ENCODE data around the gene DCHS1. TPM values are rescaled to one million over a fixed set of nuclear protein-coding genes. Genes with fewer than 3 reads are reported as not detected.

DCHS1 gene
- total RNA-seq, 3 donors from 2014 or later (not counting 1 experiment from before 2014, with no cell fraction given) = 0.49 to 1.0 (median 0.83) TPM

- no peak overlapping the region for H3K4me3 ChIP-seq (ENCODE audit: low read length)
- Mint-ChIP-seq H3K36me3 (peaks cover 25% of the 10 kb centered on the region), H3K4me1 (no peaks in the 10 kb centered on the region), H3K27me3 (ENCODE audit: low read depth in 2 of 2) (no peaks in the 10 kb centered on the region), H3K27ac (no peak overlapping the region), H3K4me3 (no peak overlapping the region), H3K9me3 (peaks cover 5 to 9% of the 10 kb centered on the region in 2 donors)
- 96% methylated on average over 11 of the region's 11 CpGs for WGBS (ENCODE audit: insufficient coverage)
- no peaks in the 10 kb centered on the region for H3K27me3 ChIP-seq (ENCODE audit: control insufficient read depth, insufficient read depth, low read length)
- peaks cover 8% of the 10 kb centered on the region for H3K36me3 ChIP-seq (ENCODE audit: control insufficient read depth, insufficient read depth, low read length)
- no peak overlapping the region for H3K27ac ChIP-seq (ENCODE audit: low read length)
- ATAC-seq (no peak), DNase-seq (no peak)
- intact Hi-C loops (cut with micrococcal nuclease) = no loop called here
- H3K4me1 ChIP-seq (ENCODE audit: control insufficient read depth, insufficient read depth, low read length) = no peaks in the 10 kb centered on the region
- H3K9me3 ChIP-seq (ENCODE audit: control insufficient read depth, insufficient read depth, low read length) = no peaks in the 10 kb centered on the region
- no peak for TF ChIP-seq CTCF (IDR thresholded peaks at IDR 0.05)
Measured at GRCh38 chr11:6587360-6587953, 68.2 kb downstream of the DCHS1 start.

- no peaks in the 10 kb centered on the region for H3K4me1 Mint-ChIP-seq
- no peak overlapping the region for H3K4me3 Mint-ChIP-seq
- peaks cover 1% of the 10 kb centered on the region for H3K36me3 ChIP-seq (ENCODE audit: control insufficient read depth, insufficient read depth, low read length)
Measured at GRCh38 chr11:6586434-6587359, 68.9 kb downstream of the DCHS1 start.

GRCh38 chr11:6584528-6584927 is 71.1 kb downstream of the DCHS1 start:
- 97% methylated on average over 3 of the region's 4 CpGs for WGBS (ENCODE audit: insufficient coverage)
- no peaks in the 10 kb centered on the region for H3K27me3 Mint-ChIP-seq (ENCODE audit: low read depth in 2 of 2)
- Histone ChIP-seq H3K4me1 (ENCODE audit: control insufficient read depth, insufficient read depth, low read length) (no peaks in the 10 kb centered on the region), H3K27me3 (ENCODE audit: control insufficient read depth, insufficient read depth, low read length) (no peaks in the 10 kb centered on the region), H3K4me3 (ENCODE audit: low read length) (no peak overlapping the region), H3K36me3 (ENCODE audit: control insufficient read depth, insufficient read depth, low read length) (no peaks in the 10 kb centered on the region), H3K9me3 (ENCODE audit: control insufficient read depth, insufficient read depth, low read length) (no peaks in the 10 kb centered on the region), H3K27ac (ENCODE audit: low read length) (no peak overlapping the region)
- H3K27ac Mint-ChIP-seq = no peak overlapping the region
- no peak for DNase-seq
- H3K4me3 Mint-ChIP-seq = no peak overlapping the region
- ATAC-seq = no peak
- no peak for TF ChIP-seq CTCF (IDR thresholded peaks at IDR 0.05)
- H3K9me3 Mint-ChIP-seq = peaks cover 5 to 9% of the 10 kb centered on the region in 2 donors
- H3K36me3 Mint-ChIP-seq = peaks cover 32% of the 10 kb centered on the region
- intact Hi-C loops (cut with micrococcal nuclease) = no loop called here
- H3K4me1 Mint-ChIP-seq = no peaks in the 10 kb centered on the region

More at GRCh38 chr11:6586434-6587359, 68.9 kb downstream of the DCHS1 start:
- no peak for ATAC-seq
- 97% methylated on average over 25 of the region's 25 CpGs for whole genome bisulfite sequencing (ENCODE audit: insufficient coverage)
- no peaks in the 10 kb centered on the region for H3K4me1 ChIP-seq (ENCODE audit: control insufficient read depth, insufficient read depth, low read length)
- no peak overlapping the region for H3K4me3 ChIP-seq (ENCODE audit: low read length)
- H3K27ac ChIP-seq (ENCODE audit: low read length) = no peak overlapping the region
- no peaks in the 10 kb centered on the region for H3K27me3 Mint-ChIP-seq (ENCODE audit: low read depth in 2 of 2)
- no peak for TF ChIP-seq CTCF (IDR thresholded peaks at IDR 0.05)
- intact Hi-C loops (cut with micrococcal nuclease) = no loop called here
- no peak overlapping the region for H3K27ac Mint-ChIP-seq
- H3K36me3 Mint-ChIP-seq = peaks cover 32% of the 10 kb centered on the region
- no peaks in the 10 kb centered on the region for H3K27me3 ChIP-seq (ENCODE audit: control insufficient read depth, insufficient read depth, low read length)
- peaks cover 5 to 9% of the 10 kb centered on the region in 2 donors for H3K9me3 Mint-ChIP-seq
- H3K9me3 ChIP-seq (ENCODE audit: control insufficient read depth, insufficient read depth, low read length) = no peaks in the 10 kb centered on the region
- no peak for DNase-seq

Measured in natural killer cell (primary cell).